ENCODE data around the gene DNAJC1.

DNA sequence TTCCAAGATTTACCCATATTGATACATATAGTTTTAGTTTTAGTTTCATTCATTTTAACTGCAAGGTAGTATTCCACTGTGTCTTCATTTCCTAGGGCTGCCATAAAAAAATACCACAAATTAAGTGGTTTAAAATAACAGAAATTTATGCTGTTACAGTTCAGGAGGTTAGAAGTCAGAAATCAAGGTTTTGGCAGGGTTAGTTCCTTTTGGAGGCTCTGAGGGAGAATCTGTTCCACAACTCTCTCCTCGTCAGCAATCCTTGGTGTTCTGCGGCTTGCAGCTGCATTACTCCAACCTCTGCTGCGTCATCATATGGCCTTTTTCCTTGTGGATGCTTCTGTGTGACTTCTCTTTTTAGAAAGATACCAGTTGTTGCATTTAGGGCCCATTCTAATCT is 176.2 kb downstream of the DNAJC1 start:
- TF ChIP-seq POLR2A (IDR thresholded peaks at IDR 0.05): no peak
- TF ChIP-seq, protein P1, sequence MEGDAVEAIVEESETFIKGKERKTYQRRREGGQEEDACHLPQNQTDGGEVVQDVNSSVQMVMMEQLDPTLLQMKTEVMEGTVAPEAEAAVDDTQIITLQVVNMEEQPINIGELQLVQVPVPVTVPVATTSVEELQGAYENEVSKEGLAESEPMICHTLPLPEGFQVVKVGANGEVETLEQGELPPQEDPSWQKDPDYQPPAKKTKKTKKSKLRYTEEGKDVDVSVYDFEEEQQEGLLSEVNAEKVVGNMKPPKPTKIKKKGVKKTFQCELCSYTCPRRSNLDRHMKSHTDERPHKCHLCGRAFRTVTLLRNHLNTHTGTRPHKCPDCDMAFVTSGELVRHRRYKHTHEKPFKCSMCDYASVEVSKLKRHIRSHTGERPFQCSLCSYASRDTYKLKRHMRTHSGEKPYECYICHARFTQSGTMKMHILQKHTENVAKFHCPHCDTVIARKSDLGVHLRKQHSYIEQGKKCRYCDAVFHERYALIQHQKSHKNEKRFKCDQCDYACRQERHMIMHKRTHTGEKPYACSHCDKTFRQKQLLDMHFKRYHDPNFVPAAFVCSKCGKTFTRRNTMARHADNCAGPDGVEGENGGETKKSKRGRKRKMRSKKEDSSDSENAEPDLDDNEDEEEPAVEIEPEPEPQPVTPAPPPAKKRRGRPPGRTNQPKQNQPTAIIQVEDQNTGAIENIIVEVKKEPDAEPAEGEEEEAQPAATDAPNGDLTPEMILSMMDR (IDR thresholded peaks at IDR 0.05): no peak
